Fibroblast of skin of left quadriceps (primary cell): ENCODE data around the gene ARRB1.
"Not testable (repeated sequence)": the region's sequence is repeated elsewhere in the genome, so short reads cannot be mapped to it uniquely, and the experiment has no call there.

Experiments
- DNase-seq, 2 experiments: peaks; one replicate each; pipeline ENCODE4 v3.0.0-alpha.2; 2013; ENCODE audit warnings: low read depth in 2 of 2

ARRB1 gene

DNA sequence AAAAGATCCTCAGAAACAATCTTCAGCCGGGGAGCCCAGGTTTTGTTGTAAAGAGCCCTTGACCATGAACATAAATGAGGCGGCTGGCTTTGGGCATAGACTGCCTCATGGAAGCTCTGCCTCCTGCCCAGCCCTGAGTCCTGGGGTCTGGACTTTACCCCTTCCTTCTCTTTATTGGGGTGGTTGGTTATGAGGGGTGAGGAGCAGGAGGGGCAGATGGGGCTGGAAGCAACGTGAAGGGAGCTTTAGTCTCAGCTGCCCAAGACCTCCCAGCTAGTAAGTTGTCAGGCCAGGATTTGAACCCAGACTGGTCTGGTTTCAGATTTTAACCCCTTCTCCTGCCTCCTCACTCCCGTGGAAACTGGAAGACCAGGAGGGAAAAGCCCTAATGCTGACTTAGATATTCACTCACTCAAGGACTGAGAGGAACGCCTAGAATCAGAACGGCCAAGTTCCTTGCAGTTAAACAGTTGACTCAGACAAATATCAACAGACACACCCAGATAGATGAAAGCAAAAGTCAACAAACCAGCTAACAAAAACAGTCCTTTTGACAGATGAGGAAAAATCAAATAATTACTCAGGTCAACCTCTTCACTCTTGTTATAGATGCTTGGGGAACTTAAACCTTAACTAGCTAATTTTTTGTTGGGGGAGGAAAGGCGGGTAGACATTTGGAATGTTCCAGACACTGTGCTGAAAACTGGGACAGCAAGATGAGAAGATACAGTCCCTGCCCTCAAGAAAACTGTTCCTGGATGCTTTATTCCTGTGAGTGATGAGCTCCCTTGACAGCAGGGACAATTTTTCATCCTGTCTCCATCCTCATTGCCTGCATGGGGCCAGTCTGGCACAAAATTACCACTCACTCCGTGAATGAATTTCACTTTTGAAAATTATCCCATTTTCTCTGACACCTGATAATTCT lies 20.8 kb upstream of the ARRB1 start:
- DNase-seq: no peak

DNA sequence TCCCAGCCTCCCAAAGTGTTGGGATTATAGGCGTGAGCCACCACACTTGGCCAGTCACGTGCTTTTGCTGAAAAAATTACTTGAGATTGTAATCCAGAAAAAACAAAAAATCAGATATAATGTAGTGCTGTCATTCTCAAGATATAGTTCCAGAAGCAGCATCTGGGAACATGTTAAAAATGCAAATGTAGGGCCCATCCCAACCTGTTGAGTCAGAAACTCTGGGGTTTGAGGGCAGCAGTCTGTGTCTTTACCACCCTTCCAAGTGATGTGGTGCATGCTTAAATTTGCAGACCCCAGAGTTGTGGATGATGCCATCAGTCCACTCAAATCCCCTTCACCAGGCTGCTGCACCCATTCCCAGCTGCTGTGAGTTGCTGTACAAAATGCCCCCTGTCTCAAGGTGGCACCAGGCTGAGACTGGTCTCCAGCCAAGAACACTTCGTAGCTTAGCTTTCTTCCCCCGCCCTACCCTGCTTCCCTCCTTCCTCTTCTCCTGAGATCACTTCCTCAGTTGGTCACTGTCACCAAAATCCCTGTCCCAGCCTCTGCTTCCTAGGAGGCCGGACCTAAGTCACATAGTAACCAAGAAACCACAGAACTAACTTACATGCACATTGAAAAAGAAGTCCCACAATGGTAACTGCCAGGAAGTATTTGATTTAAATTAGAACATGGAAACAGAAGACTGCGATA lies 18.2 kb upstream of the ARRB1 start:
- no peak for DNase-seq

DNA sequence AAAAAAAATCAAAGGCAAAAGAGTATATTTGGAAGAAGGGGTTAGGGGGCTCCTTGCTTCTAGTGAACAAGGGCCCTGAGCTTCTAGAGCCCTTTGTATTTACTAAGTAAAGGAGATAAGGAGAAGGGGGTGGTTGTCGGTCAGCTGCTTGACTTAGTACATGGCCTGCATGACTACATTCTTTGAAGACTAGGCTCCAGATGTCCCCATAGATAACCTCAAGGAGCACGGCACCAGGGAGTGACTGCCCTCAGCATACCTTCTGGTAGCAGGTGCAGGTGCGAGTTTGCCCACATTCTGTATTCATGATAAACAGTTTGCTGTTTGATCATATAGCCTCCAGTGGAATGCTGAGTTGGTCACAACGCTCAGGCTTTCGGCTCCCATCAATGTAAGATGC lies 15.4 kb upstream of the ARRB1 start:
- DNase-seq: not testable (repeated sequence)

DNA sequence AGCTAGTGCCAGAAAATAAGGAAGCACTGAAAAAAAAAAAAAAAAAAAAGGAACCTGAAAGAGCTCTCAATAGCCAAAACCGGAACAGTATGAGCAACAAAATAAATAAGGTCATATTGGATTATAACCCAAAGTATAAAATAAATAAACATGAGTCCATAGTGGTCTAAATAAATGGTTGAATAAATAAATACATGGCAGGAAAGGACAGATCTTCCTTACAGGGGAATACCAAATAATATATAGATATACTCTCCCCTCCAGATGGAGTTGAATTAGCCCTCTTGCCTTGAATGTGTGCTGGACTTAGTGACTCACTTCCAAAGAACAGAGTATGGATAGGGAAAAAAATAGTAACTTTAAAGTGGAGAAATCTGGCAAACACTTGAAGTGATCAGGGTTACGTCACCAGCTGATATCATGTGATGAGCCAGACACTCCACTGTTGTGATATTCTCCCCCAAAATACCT lies 14.3 kb upstream of the ARRB1 start:
- no peak for DNase-seq

DNA sequence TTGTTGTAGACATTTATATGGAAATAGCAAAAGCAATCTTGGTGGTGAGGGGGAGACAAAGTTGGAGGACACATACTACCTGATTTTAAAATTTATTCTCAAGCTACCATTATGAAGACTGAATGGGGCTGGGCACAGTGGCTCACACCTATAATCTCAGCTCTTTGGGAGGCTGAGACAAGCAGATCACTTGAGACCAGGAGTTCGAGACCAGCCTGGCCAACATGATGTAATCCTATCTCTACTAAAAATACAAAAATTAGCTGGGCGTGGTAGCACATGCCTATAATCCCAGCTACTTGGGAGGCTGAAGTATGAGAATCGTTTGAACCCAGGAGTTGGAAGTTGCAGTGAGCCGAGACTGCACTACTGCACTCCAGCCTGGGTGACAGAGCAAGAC lies 10.8 kb upstream of the ARRB1 start:
- not testable (repeated sequence) for DNase-seq

DNA sequence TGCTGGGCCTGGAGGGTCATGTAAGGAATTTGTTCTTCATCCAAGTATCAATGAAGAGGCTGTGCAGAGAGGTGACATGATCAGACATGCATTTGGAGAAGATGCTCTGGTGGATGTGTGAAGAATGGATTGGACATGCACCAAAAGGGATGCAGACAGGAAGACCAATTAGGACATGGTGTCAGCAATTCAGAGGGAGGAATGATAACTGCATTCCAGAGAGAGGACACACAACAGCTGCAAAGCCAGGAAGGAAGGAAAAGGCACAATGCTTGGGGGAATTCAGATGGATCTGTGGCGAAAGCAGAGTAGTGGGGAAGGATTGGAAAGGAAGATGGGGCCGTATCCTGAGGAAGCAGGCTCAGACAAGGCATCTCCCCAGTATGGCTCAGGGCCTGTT lies 5.2 kb upstream of the ARRB1 start:
- DNase-seq: no peak

DNA sequence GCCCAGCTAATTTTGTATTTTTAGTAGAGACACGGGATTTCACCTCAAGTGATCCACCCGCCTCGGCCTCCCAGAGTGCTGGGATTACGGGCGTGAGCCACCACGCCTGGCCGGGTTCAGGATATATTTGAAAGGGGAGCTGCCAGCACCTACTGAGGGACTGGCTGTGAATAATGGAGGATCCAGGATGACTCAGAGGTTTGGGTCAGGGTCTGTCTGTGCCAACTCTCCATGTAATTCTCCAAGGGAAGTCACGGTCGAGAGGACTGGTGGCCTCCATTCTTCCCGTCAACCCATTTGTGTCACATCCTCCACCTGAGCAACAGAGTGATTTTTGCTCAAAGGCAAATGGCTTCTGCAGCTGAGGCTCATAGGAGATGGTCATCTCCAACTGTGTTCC lies 3.6 kb upstream of the ARRB1 start:
- DNase-seq: no peak

DNA sequence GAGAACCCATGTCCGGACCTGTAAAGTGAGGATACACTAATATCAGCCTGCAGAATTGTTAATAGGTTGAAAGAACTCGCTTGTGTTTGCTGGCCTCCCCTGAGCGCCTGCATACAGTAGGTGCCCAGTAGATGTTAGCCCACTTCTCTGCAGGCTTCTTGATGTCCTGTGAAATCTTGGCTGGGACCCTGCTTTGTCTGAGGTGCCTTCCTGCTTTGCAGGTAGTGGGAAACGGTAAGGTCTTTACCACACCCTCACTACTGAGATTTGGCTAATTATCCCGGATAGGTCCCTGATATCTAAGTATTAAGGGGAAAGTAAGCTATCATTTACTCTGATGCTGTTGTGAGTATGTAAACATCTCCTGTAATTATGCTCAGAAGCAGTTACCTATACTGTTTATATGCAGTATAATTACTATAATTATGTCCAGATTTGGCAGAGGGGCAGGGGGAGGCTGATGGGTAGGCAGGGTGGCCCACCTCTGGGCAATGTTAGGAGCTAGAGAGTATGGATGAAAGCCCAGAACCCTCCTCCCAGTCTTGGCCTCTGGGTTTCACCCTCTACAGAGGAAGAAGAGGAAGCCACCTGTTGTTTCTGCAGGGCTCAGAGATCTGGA lies 1.2 kb upstream of the ARRB1 start:
- no peak for DNase-seq

DNA sequence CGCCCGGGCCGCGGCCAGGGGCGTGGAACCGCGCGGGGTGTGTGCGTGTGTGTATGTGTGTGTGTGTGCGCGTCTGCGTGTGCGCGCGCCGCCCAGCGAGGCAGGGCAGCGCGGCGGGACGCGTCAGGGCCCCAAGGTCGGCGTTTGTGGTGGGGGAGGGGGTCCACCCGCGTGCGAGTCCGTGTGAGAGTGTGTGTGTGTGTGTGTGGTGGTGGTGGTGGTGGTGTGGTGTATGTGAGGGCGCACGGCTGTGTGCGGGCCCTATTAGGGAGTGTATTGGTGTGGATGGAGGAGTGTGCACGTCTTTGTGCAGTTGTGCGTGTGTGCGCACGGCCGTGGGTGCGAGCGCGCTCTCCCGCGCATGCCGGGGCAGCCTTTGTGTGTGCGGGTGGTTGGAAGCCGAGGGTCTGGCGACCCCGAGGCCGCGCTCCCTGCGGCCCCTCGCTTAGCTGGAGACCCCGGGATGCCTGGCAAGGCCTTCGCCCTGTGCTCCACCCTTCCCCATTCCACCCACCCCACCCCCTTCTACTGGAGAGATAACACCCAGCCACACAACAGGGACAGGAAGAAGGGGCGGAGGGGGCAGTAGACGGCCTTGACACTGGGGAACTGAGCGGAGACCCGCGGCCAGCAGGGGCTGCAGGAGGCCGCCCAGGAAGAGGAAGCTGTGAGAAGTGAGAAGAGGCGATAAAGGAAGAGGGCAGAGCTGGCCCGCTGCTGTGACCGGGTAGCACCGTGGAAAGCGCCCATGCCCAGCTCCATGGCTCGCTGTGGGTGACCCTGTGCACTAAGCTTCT lies 528 bp upstream of the ARRB1 start:
- no peak for DNase-seq

DNA sequence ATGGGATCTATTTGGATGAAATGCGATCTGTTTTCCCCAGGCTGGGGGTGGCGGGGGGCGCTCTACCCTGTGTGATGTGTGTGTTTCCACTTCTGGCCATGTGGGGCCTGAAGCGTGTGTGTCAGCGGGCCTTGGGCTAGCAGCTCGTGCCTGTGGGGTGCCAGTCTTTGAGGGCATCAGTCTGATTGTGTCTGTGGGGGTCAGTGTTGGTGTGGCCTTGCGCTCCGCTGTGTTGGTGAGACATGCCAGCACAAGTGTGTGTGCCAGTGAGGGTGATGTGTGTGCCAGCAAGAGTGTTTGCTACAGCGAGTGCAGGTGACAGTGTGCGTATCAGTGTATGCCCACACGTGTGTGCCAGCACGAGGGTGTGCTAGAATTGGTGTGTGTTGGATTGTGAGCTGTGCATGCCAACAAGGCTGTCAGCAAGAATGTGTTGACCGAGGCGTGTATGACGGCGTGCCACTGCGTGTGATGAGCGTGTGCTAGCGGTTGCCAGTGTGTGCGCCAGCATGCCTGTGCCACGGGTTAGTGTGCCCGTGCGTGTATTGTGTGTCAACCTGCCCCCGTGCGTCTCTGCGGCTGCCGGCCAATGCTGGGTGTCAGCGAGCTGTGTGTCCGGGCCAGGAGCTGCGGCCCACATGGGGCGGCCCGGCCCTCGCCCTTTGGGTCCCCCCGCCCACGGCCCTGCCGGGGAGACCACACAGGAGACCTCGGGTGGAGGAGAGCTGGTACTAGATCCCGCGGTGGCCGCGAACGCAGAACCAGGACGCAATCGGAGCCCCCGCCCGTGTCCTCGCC lies 519 bp downstream of the ARRB1 start:
- DNase-seq: no peak

DNA sequence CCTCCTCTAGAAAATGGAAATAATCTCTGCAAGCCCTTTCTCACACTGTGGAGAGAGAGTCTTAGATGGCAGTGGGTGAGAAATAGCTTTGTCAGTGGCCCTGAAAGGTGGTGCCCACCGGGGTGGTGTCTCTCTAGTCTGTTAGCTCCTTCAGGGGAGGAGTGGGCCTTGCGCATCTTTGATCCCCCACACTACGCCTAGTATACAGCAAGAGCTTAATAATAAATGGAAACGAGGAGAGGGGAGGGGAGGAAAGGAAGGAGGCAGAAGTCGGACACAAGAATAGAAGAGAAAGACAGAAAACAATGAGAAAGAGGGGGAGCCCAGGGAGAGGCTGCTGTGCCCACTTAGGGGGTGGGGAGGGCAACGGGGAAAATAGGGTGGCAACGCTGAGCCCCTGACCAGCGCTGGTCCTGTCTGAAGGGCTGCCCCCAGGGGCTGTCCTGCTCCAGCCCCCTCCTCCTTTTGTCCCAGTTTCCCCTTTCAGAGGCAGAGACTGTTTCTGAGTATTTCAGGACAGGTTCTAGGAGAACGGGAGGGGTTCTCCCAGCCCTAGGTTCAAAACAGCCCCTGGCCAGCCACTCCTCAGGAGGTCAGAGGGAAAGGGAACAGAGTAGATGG lies 1.2 kb downstream of the ARRB1 start:
- no peak for DNase-seq

DNA sequence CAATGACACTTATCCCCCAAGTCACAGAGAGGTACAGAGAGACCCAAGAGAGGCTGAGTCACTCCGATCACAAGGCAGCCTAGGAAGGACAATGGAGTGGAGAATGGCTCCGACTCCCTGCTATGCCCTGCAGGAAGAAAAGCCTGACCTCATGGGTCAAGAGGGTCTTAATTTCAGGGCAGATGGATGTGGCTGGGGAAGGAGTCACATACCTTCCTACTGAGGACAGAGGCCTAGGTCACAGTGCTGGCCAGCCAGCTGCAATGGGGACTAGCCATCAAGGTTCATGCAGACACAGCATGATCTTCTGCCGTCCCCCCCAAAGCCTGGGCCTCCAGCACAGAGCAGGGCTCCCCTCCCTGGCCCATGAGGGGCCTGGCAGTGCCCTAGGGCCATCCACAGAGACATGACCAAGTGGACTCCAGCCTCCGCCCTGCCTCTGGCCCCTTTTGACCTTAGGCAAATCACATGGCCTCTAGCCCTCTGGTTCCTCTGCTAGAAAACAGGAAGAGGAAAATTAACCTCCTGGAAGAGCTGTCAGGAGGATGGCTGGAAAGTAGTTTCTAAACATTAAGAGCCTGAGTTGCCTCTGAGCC lies 1.8 kb downstream of the ARRB1 start:
- no peak for DNase-seq

DNA sequence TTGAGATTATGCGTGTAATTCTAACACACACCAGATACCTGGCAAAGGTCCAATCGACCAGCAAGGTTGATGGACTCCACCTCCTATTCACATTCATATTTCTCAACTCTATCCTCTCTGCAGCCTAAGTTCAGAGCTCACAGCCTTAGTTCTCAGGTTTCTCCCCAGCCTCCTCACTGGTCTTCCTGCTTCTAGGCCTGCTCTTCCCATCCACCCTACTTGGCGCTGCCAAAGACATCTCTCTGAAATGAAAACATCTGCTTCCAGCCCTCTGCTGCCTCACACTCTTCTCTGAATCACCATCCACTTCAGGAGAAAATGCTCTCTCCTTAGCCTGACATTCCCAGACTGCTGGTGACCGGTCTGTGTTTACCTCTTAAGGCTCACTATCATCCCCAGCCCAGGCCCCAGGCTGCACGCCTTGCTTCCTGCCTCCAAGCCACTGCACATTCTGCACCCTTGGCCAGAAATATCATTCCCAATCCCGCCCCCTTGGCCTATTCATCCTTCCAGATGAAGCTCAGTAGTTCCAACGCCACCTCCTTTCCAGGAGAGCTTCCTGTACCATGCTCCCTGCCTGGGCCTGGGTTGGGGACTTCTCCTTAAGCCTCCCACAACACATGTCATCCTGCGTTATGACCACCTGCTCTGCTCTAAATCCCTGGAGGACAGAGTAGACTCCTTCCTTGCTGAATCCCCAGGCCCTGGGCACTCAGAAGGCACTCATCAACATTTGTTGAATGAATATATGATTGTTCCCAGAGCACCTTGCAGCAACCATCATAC lies 3.5 kb downstream of the ARRB1 start:
- peak; percentile 76 to 78 for DNase-seq

DNA sequence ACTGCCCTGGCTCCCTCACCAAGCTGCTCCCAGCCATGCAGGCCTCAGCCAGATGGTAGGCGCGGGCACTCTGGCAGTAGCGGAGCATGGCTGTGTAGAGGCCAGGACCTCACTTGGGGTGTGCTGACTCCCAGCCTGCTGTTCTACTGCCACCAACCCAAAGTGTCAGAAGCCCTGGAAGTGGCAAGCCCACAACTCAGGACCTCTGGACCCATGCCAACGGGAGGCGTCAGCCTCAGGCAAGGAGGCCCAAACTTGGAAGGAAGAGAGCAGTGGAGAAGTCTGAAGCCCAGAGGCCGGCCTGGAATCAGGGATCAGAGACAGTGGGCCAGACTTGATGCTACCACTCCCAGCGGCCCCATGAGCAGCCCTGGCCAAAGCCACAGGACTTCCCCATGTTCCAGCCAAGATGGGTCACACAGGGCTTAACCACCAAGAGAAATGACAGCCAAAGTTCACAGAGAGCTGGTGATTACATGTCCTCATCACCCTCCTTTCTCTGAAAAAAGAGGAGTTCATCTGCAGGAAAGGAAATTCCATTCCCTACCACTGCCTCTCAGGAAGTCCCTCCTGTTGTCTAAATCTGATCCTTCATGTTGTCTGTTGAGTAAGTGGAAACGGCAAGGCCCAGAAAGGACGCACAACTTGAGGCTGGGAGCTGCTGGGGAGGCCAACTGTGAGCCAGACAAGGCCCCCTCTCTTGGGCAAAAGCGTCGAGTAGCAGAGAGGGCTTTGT lies 4.4 kb downstream of the ARRB1 start:
- no peak for DNase-seq

DNA sequence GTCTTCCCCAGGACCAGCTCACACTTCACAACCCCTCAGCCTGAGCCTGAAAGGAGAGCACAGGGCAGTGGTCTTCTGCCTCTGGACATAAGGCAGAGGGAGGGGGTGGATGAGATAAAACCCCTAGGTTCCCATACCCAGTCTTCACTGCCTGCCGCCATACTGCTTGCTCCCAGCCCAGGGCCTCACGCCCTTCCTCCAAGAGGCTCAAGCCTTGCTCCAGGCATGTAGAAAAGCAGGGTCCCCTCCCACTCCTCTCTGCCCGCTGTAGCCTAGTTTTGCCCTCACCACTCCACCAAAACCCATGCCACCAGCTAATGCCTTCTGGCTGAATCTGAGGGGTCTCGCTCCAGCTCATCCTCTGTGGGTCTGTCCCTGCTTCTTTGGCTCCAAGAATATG lies 5.2 kb downstream of the ARRB1 start:
- DNase-seq: no peak

DNA sequence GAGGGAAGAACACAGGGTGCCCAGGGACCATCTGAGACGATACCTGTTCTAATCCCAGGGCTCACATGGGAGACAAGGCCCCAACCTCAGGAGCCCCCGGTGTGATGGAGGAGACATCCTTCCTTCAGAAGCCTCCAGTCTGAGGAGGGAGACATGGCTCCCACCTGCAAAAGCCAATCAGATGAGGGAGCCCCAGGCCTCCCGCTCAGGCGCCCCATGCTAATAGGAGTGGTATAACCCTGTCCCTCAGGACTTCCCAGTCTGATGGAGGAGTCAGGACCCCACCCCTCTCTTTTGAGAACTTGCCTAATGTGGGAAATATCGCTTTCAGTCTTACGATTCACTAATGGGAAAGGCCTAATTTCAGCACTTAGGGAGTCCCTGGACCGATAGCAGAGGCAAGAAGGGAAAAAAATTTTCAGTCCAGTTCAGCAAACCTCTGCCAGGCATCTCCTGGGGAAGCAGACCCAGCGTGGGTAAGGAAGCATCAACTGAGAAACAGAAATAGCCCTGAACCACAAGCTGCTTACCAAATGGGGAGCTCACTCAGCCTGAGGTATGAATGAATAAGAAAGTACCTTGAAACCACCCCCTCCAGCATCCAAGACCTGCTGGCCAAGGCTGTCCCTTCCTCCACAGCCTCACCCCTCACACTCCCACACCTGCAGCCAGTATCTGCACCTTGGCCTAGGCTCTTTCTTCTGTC lies 5.9 kb downstream of the ARRB1 start:
- no peak for DNase-seq

DNA sequence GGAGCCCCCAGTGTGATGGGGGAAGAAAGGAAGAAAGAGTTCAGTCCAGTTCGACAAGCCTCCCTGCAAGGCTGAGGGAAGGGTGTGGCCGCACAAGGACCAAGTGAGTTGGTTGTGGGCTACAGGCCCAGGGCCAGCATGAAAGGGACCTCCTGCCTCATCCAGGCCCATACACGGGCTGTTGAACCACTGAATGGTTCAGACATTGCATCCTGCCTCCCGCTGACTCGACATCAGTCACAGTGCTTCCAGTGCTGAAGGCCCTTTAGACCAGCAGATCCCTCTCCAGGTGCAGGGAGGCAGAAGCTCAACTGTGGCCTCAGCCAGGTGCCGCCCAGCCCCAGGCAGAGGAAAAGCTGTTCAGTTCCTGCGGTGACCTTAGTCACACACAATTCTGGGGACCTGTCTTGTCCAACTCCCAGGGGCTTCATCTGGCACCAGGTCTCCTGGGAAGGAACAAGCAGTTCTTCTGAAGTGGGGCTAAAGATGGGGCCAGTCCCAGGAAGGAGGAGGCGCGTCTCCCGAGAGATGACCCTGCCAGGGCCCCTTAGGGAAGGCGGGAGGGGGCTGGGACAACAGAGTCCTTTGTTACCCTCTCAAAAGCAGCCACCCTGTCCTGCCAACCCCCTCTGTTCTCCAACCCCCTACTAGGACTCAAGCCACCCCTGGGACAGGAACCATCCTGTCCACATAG lies 6.6 kb downstream of the ARRB1 start:
- DNase-seq: no peak
